Activated T-cell treated with anti-CD3 and anti-CD28 coated beads, Interleukin-2, amount 50 U/mL, for 72 hours (primary cell): ENCODE measurements around the gene TMEM106C. TPM values are rescaled to one million over a fixed set of nuclear protein-coding genes. Genes with fewer than 3 reads are reported as not detected.

ENCODE experiments used
- ATAC-seq, 2 donors: fragments of 150-1000 bp; cut with Tn5 transposase; replicated peaks in 1 of 2; 2 replicates each; pipeline ENCODE4 v1.10.0; 2021; ENCODE audit warnings: moderate library complexity in 2 of 2, mild to moderate bottlenecking in 1 of 2
- DNase-seq, 2 donors: peaks; one replicate each; pipeline ENCODE4 v3.0.0; 2021 to 2022; ENCODE audit warnings: mixed read lengths in 1 of 2
- H3K27ac Mint-ChIP-seq: one replicate; pipeline ENCODE4 v1.8.0; 2022; ENCODE audit warnings: mild to moderate bottlenecking, moderate library complexity, mixed read lengths
- H3K27me3 Mint-ChIP-seq: one replicate; pipeline ENCODE4 v1.8.0; 2022; ENCODE audit warnings: low read depth, mixed read lengths
- H3K36me3 Mint-ChIP-seq, 2 donors: one replicate each; pipeline ENCODE4 v1.8.0; 2022; ENCODE audit warnings: mixed read lengths in 2 of 2, mild to moderate bottlenecking in 1 of 2; ENCODE audit not compliant: insufficient read depth in 2 of 2
- H3K4me1 Mint-ChIP-seq: one replicate; pipeline ENCODE4 v1.8.0; 2022; ENCODE audit warnings: low read depth, mixed read lengths
- H3K4me3 Mint-ChIP-seq, 2 donors: one replicate each; pipeline ENCODE4 v1.8.0; 2022; ENCODE audit warnings: mild to moderate bottlenecking in 2 of 2, mixed read lengths in 2 of 2, moderate library complexity in 2 of 2
- H3K9me3 Mint-ChIP-seq, 2 donors: one replicate each; pipeline ENCODE4 v1.8.0; 2022; ENCODE audit warnings: mixed read lengths in 2 of 2
- total RNA-seq, 2 donors: library from RNA; stranded (reverse); gene quantifications; one replicate each; pipeline ENCODE4 v1.2.3, GENCODE V29; 2022

The TMEM106C gene
- total RNA-seq, 2 donors from 2014 or later = 124 to 149 TPM

- Mint-ChIP-seq H3K36me3 (no peaks in the 10 kb centered on the region), H3K27ac (no peak overlapping the region), H3K4me3 (no peak overlapping the region), H3K4me1 (peaks cover 16% of the 10 kb centered on the region), H3K27me3 (peaks cover 38% of the 10 kb centered on the region), H3K9me3 (no peaks in the 10 kb centered on the region)
- ATAC-seq = no peak
- no peak for DNase-seq
Measured at GRCh38 chr12:47942614-47943225, 20.7 kb upstream of the TMEM106C start.

GRCh38 chr12:47943623-47944340 is 19.6 kb upstream of the TMEM106C start:
- no peak overlapping the region for H3K4me3 Mint-ChIP-seq
- no peak for ATAC-seq
- peaks cover 16% of the 10 kb centered on the region for H3K4me1 Mint-ChIP-seq

DNA sequence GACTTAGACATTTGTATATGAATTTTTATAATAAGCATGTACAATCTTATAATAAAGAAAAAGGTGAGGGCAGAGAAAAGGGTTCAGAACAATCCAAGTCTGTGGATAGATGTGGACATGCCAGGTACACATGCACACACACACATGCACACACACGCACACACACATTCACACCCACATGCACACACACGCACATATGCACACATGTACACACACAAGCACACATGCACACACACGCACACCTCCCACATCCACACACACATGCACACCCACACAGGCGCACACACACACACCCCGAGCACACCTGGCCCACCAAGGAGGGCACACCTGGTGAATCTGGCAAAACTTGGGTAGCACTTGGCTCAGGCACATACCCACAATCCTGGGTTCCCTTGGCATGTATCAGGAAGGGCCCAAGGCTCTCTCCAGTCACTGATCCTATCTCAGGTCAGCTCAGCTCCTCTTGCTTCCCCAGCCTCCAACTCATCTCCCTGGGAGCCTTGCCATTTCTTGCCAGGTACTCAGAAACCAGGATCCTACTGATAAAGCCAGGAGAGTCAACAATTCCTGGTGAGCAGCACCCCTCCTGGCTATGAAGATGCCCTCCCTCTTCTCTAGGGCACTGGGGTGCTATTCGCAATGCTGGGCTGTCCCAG is 18.6 kb upstream of the TMEM106C start:
- Mint-ChIP-seq H3K9me3 (no peaks in the 10 kb centered on the region), H3K4me1 (peaks cover 25% of the 10 kb centered on the region), H3K27ac (no peak overlapping the region), H3K36me3 (no peaks in the 10 kb centered on the region), H3K4me3 (no peak overlapping the region), H3K27me3 (peaks cover 38% of the 10 kb centered on the region)
- DNase-seq (no peak), ATAC-seq (no peak)

More at GRCh38 chr12:47943623-47944340, 19.6 kb upstream of the TMEM106C start:
- Mint-ChIP-seq H3K36me3 (no peaks in the 10 kb centered on the region), H3K27me3 (peaks cover 38% of the 10 kb centered on the region), H3K9me3 (no peaks in the 10 kb centered on the region), H3K27ac (no peak overlapping the region)
- DNase-seq = no peak

GRCh38 chr12:47945341-47945728 is 18.1 kb upstream of the TMEM106C start:
- Mint-ChIP-seq H3K4me3 (no peak overlapping the region), H3K9me3 (no peaks in the 10 kb centered on the region), H3K27me3 (peaks cover 38% of the 10 kb centered on the region), H3K27ac (no peak overlapping the region), H3K36me3 (no peaks in the 10 kb centered on the region), H3K4me1 (peaks cover 26% of the 10 kb centered on the region)
- DNase-seq (no peak), ATAC-seq (no peak)

GRCh38 chr12:47946413-47947323 is 16.7 kb upstream of the TMEM106C start:
- Mint-ChIP-seq H3K4me1 (peaks cover 17% of the 10 kb centered on the region), H3K4me3 (no peak overlapping the region), H3K27me3 (peaks cover 27% of the 10 kb centered on the region), H3K9me3 (no peaks in the 10 kb centered on the region), H3K36me3 (no peaks in the 10 kb centered on the region), H3K27ac (no peak overlapping the region)
- no peak for DNase-seq
- ATAC-seq = no peak

GRCh38 chr12:47947341-47947740 is 16.1 kb upstream of the TMEM106C start:
- H3K27ac Mint-ChIP-seq = no peak overlapping the region
- H3K4me3 Mint-ChIP-seq = no peak overlapping the region
- H3K27me3 Mint-ChIP-seq = peaks cover 24% of the 10 kb centered on the region
- ATAC-seq (no peak), DNase-seq (no peak)
- H3K9me3 Mint-ChIP-seq = no peaks in the 10 kb centered on the region
- H3K36me3 Mint-ChIP-seq = no peaks in the 10 kb centered on the region
- peaks cover 17% of the 10 kb centered on the region for H3K4me1 Mint-ChIP-seq

DNA sequence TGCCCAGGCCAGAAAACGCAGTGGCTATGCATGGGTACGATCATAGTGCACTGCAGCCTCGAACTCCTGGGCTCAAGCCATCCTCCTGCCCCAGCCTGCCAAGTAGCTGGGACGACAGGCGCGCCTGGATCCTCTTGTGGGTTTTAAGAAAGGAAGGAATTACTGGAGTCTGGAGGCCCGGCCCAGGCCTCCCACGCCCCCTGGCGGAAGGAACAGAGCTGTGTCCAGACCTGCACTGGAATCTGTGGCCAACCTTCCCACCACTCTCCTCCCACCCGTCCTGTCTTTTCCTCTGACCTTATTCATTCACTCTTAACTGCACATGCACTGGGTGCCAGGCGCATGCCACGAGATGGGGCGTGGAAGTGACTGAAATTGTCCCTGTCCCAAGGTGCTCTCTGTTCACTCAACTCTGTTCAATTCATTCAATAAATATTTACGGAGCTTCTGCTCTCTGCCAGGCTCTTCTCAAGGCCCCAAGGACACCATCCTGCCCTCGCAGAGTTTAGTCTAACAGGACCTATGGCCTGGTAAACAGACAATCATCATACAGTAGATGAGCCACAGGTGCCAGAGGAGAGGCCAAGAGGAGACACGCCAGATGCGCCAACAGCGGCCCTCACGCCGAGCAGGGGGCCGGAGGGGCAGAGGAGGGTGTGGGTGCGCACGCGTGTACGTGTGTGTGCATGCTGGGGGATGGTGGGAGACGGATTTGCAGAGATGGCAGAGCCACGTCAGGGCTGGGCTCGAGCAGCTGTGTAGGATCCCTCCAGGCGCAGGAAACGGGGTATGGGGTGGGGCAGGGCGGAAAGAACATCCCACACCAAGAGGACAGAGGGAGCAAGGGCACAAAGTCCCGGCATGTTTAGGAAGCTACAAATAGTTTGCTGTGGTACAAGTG is 13.7 kb upstream of the TMEM106C start:
- Mint-ChIP-seq H3K27me3 (peaks cover 14% of the 10 kb centered on the region), H3K4me1 (peaks cover 17% of the 10 kb centered on the region), H3K36me3 (no peaks in the 10 kb centered on the region), H3K4me3 (no peak overlapping the region), H3K27ac (peak overlapping the region; percentile 32), H3K9me3 (no peaks in the 10 kb centered on the region)
- DNase-seq = peak; percentile 62 to 70
- ATAC-seq = peak; percentile 84 to 86

GRCh38 chr12:47950856-47951468 is 12.4 kb upstream of the TMEM106C start:
- Mint-ChIP-seq H3K4me1 (peaks cover 17% of the 10 kb centered on the region), H3K4me3 (no peak overlapping the region), H3K36me3 (no peaks in the 10 kb centered on the region), H3K27me3 (peaks cover 7% of the 10 kb centered on the region), H3K9me3 (no peaks in the 10 kb centered on the region), H3K27ac (no peak overlapping the region)
- no peak for ATAC-seq
- no peak for DNase-seq

DNA sequence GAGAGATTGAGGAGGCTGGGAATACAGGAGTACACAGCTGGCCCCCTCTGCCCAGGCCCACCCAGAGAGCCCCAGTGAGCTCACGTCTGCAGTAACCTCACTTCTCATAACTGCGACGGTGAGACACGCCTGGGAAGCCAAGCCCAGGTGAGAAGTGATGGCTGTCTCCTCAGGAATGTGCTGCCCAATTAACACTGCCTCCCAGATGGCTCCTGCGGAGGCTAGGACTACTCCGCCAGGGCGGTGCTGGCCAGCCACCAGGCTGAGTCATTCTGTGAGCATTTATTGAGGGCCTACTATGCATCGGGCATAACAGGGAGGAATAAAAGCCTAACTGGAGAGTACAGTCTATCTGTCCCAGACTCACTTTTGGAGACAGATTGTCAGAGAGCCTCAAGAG is 9.3 kb upstream of the TMEM106C start:
- Mint-ChIP-seq H3K27me3 (peaks cover 7% of the 10 kb centered on the region), H3K4me1 (peaks cover 9% of the 10 kb centered on the region), H3K4me3 (no peak overlapping the region), H3K9me3 (no peaks in the 10 kb centered on the region), H3K36me3 (peaks cover 2 to 3% of the 10 kb centered on the region in 2 donors), H3K27ac (no peak overlapping the region)
- DNase-seq (no peak), ATAC-seq (no peak)

- DNase-seq (no peak), ATAC-seq (no peak)
- H3K4me1 Mint-ChIP-seq = peaks cover 4% of the 10 kb centered on the region
- peaks cover 2 to 3% of the 10 kb centered on the region in 2 donors for H3K36me3 Mint-ChIP-seq
- peaks cover 11% of the 10 kb centered on the region for H3K27me3 Mint-ChIP-seq
- no peak overlapping the region for H3K27ac Mint-ChIP-seq
- H3K9me3 Mint-ChIP-seq = no peaks in the 10 kb centered on the region
- H3K4me3 Mint-ChIP-seq = no peak overlapping the region
Measured at GRCh38 chr12:47954467-47955045, 8.8 kb upstream of the TMEM106C start.

GRCh38 chr12:47955059-47955458 is 8.3 kb upstream of the TMEM106C start:
- Mint-ChIP-seq H3K36me3 (peaks cover 2 to 3% of the 10 kb centered on the region in 2 donors), H3K9me3 (peaks cover 0 to 3% of the 10 kb centered on the region in 2 donors), H3K4me3 (no peak overlapping the region), H3K27me3 (peaks cover 16% of the 10 kb centered on the region), H3K4me1 (no peaks in the 10 kb centered on the region), H3K27ac (no peak overlapping the region)
- no peak for ATAC-seq
- no peak for DNase-seq
